Natural killer cell treated with Interleukin-12 subunit alpha and Interleukin-12 subunit beta and Interleukin-15 and Interleukin-18, amount 100 ng/mL, for 72 hours (primary cell): ENCODE results near the gene UTF1. TPM values are rescaled to one million over a fixed set of nuclear protein-coding genes. Genes with fewer than 3 reads are reported as not detected.

Experiments
- ATAC-seq, 2 donors: fragments of 150-1000 bp; cut with Tn5 transposase in 1 of 2; sonication (Bioruptor Pico), chemical (Tn5 transposase) in 1 of 2; 2 replicates each; pipeline ENCODE4 v1.10.0; 2021
- DNase-seq: peaks from one replicate; pipeline ENCODE4 v3.0.0; 2022; ENCODE audit warnings: low spot score
- H3K27ac Mint-ChIP-seq, 2 donors: 1 replicate in 1 of 2; 2 replicates in 1 of 2; pipeline ENCODE4 v1.8.0; 2022; ENCODE audit warnings: mixed read lengths in 2 of 2, mild to moderate bottlenecking in 1 of 2, moderate library complexity in 1 of 2
- H3K27me3 Mint-ChIP-seq, 2 donors: 1 replicate in 1 of 2; 2 replicates in 1 of 2; pipeline ENCODE4 v1.8.0; 2022; ENCODE audit warnings: mixed read lengths in 2 of 2
- H3K36me3 Mint-ChIP-seq: one replicate; pipeline ENCODE4 v1.8.0; 2022; ENCODE audit warnings: mixed read lengths
- H3K4me1 Mint-ChIP-seq, 2 donors: 1 replicate in 1 of 2; 2 replicates in 1 of 2; pipeline ENCODE4 v1.8.0; 2022; ENCODE audit warnings: low read depth in 2 of 2, mixed read lengths in 2 of 2, mild to moderate bottlenecking in 1 of 2
- H3K4me3 Mint-ChIP-seq: one replicate; pipeline ENCODE4 v1.8.0; 2022; ENCODE audit warnings: mixed read lengths
- H3K9me3 Mint-ChIP-seq: 2 replicates; pipeline ENCODE4 v1.8.0; 2022; ENCODE audit warnings: mixed read lengths
- total RNA-seq, 2 donors: library from RNA; stranded (reverse); gene quantifications; one replicate each; pipeline ENCODE4 v1.2.3, GENCODE V29; 2022

The UTF1 gene, protein sequence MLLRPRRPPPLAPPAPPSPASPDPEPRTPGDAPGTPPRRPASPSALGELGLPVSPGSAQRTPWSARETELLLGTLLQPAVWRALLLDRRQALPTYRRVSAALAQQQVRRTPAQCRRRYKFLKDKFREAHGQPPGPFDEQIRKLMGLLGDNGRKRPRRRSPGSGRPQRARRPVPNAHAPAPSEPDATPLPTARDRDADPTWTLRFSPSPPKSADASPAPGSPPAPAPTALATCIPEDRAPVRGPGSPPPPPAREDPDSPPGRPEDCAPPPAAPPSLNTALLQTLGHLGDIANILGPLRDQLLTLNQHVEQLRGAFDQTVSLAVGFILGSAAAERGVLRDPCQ
- total RNA-seq, result not detected

DNA sequence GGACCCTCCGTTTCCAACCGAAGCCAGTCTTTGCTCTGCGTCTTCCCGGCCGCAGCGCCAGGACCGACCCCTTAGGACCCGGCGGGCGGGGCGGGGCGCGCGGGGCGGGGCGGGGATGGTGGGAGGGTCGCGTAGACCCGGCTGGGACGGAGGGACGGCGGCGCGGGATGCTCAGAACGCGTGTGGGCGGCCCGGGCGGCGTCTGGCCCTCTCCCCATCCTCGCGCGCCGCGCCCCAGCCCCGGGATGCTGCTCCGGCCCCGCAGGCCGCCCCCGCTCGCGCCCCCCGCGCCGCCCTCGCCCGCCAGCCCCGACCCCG, at the start of gene UTF1:
UTF1 (plus strand) TSS at position 174 of the 318 bp plus-strand sequence; CDS start at position 246, 72 bp downstream.
- ATAC-seq, result no peak
- no peak within 1 kb of the TSS for H3K27ac Mint-ChIP-seq
- DNase-seq, result no peak
- no peaks in the 10 kb centered on the region for H3K36me3 Mint-ChIP-seq
- H3K27me3 Mint-ChIP-seq, result peaks cover 15 to 33% of the 10 kb centered on the region in 2 donors
- peaks cover 0 to 9% of the 10 kb centered on the region in 2 donors for H3K4me1 Mint-ChIP-seq
- H3K9me3 Mint-ChIP-seq, result no peaks in the 10 kb centered on the region
- peak within 1 kb of the TSS; percentile 8 for H3K4me3 Mint-ChIP-seq

DNA sequence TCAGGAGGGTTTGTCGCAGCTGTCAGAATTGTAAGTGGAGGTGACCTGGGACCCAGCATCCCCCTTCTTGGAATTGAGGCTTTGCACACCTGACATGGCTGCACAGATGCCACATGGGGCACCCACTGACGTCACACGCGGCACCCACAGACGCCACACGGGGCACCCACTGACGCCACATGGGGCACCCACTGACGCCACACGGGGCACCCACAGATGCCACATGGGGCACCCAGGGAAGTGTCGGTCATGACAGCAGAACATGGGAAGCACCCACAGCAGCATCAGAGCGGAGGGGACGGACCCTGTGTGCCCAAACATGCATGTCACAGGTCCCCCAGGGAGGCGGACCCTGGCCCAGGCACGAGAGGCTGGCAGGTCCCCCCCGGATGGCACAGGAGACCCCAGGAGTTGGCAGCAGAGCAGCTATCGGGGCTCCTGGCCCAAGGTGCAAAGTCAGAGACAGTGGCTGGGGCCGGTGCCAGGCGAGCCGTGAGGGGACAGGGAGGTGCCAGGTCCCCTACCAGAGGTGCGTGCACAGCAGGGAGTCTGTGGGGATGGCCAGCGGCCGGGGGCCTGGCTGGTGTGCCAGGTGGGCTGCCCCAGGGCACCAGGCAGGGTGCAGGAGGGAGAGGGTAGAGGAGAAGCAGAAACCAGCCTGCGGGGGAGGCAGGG, 48.9 kb upstream of the UTF1 start:
- H3K9me3 Mint-ChIP-seq, result peaks cover 16% of the 10 kb centered on the region
- peaks cover 12 to 15% of the 10 kb centered on the region in 2 donors for H3K4me1 Mint-ChIP-seq
- ATAC-seq, result no peak
- H3K27ac Mint-ChIP-seq, result no peak overlapping the region
- no peak overlapping the region for H3K4me3 Mint-ChIP-seq
- no peaks in the 10 kb centered on the region for H3K27me3 Mint-ChIP-seq
- DNase-seq, result no peak
- H3K36me3 Mint-ChIP-seq, result no peaks in the 10 kb centered on the region

DNA sequence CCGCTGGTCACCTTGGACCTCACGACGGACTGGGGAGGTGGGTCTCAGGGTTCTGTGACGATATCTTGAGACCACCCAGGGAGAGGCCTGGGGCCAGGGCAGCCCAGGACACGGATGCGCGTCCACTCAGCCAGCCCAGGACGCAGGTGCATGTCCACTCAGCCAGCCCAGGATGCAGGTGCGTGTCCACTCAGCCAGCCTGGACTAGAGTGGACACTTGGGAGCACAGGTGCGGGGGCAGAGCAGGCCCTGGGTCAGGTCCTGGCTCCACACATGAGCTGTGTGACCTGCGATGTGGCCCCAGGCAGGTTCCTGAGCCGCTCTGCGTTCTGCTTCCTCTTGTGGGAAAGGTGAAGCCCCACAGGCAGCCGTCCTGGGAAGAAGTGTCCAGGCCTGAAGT, 47.8 kb upstream of the UTF1 start:
- DNase-seq (no peak), ATAC-seq (peak in 1 of 2 donors; percentile 34)
- Mint-ChIP-seq H3K4me3 (no peak overlapping the region), H3K27ac (no peak overlapping the region), H3K27me3 (no peaks in the 10 kb centered on the region), H3K9me3 (peaks cover 12% of the 10 kb centered on the region), H3K4me1 (peaks cover 9 to 13% of the 10 kb centered on the region in 2 donors), H3K36me3 (no peaks in the 10 kb centered on the region)

DNA sequence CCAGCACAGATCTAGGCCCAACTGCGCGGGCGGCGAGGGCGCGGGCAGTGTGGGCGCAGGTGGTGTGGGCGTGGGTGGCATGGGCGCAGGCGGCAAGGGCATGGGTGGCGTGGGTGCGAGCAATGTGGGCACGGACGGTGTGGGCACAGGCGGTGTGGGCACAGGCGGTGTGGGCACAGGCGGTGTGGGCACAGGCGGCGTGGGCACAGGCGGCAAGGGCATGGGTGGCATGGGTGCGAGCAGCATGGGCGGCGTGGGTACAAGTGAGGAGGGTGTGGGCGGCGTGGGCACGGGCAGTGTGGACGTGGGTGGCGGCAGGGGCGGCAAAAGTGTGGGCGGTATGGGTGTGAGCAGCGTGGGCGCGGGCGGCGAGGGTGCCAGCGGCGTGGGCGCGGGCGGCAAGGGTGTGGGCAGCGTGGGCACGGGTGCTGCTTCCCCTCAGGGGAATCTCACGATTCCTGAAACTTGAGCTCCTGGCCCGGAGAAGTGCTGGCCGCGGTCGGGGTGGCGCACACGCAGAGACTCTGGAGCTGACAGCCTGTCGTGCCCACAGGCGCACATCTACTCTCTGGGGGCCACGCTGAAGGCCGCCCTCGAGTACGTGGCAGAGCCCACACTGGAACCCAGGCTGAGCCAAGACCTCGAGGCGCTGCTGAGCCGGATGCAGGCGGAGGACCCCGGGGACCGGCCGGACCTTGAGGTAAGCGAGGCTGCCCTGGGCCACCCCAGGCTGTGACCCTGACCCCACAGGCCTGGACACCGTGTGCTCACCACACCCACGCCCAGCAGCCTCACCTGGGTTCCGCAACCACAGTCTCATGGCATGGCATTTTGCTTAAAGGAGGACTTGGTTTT, 47.0 kb upstream of the UTF1 start:
- ATAC-seq (no peak), DNase-seq (no peak)
- H3K4me1 Mint-ChIP-seq, result peaks cover under 1 to 6% of the 10 kb centered on the region in 2 donors
- no peak overlapping the region for H3K27ac Mint-ChIP-seq
- peaks cover 4% of the 10 kb centered on the region for H3K9me3 Mint-ChIP-seq
- no peaks in the 10 kb centered on the region for H3K36me3 Mint-ChIP-seq
- H3K27me3 Mint-ChIP-seq, result no peaks in the 10 kb centered on the region
- H3K4me3 Mint-ChIP-seq, result no peak overlapping the region

DNA sequence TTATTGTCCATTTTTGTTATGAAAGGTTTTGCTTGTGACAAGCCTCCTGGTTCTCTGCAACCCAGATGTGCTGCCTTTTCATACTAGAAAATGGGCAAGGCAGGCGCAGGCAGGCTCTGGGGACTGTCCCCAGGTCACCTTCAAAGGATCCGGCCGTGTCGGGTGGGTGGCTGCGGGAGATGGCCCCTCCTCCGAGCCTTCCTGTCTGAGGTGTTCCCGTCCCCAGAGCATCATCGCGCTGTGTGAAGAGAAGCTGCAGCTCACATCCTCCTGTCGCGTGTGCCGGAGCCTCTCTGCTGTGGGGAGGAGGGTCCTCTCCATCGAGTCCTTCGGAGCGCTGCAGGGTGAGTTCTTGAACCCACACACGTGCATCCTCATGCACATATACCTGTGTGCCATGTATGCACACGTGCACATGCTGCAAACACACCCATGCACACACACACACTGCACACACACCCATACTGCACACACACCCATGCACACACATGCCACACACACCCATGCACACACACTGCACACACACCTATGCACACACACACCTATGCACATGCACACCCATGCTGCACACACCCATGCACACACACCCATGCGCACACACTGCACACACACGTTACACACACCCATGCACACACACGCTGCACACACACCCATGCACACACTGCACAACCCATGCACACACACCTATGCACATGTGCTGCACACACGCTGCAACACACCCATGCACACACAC, 46.2 kb upstream of the UTF1 start:
- no peaks in the 10 kb centered on the region for H3K27me3 Mint-ChIP-seq
- H3K4me1 Mint-ChIP-seq, result peaks cover 0 to 6% of the 10 kb centered on the region in 2 donors
- no peak overlapping the region for H3K4me3 Mint-ChIP-seq
- DNase-seq, result no peak
- ATAC-seq, result no peak
- no peak overlapping the region for H3K27ac Mint-ChIP-seq
- no peaks in the 10 kb centered on the region for H3K36me3 Mint-ChIP-seq
- peaks cover 4% of the 10 kb centered on the region for H3K9me3 Mint-ChIP-seq

DNA sequence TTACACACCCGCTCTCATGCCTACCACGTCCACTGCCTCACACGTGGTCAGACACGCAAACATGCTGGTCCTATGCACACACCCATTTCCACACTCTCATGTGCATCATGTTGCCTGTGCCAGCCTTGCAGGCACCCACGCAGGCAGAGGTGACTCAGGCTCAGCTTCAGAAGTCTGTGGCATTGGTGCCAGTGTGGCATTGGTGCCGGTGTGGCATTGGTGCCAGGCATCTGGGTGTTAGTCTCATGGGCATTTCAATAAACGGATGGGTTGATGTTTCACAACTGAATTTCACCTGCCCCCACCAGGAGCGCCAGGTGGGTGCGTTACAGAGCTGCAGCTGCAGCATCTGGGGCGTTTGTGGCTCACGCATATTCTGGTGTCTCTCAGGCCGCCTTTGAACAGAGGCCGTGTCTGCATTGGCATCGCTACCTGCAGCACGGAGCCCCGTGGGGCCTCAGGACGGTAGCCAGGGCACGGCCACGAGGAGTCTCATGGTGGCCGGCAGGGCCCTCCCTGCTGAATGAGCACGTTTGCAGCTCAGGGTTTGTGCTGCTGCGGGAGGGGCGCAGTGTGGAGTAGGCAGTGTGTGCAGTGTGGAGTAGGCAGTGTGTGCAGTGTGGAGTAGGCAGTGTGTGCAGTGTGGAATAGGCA, 45.3 kb upstream of the UTF1 start:
- ATAC-seq, result no peak
- Mint-ChIP-seq H3K27ac (no peak overlapping the region), H3K4me1 (peaks cover 0 to 6% of the 10 kb centered on the region in 2 donors)

DNA sequence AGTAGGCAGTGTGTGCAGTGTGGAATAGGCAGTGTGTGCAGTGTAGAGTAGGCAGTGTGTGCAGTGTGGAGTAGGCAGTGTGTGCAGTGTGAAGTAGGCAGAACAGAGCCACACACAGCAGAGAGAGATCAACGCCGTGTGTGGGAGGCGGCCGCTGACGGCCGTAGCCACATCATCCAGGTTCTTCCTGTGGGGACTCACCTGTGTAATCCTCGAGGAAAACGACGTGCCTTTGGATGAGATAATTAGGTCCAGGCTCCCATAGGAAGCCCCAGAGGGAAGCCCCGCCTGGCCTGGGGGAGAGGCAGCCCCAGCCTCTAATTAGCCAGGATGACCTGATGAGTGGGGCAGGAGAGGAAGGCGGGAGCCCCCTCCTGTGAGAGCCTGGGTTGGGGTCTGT, 44.6 kb upstream of the UTF1 start:
- no peak for ATAC-seq

More for the DNA sequence above, 45.3 kb upstream of the UTF1 start:
- no peak overlapping the region for H3K4me3 Mint-ChIP-seq
- no peak for DNase-seq
- no peaks in the 10 kb centered on the region for H3K27me3 Mint-ChIP-seq
- H3K9me3 Mint-ChIP-seq, result peaks cover 4% of the 10 kb centered on the region
- no peaks in the 10 kb centered on the region for H3K36me3 Mint-ChIP-seq

DNA sequence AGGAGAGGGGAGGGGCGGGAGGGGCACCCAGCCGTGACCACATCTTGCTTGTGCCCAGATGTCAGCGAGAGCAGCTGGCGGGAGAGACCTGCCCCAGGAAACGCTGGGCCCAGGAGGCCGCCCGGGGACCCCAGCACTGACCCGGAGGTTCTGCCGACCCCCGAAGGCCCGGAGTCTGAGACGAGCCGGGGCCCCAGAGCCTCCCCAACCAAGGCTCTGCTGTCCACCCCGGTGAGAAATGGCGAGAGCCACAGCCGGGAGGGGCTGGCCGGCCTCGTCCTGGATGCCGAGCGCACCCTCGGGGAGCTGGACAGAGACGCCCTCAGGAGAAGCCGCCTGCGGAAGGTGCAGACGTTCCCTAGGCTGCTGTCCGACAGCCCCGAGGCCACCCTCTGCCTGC, 44.1 kb upstream of the UTF1 start:
- H3K36me3 Mint-ChIP-seq, result no peaks in the 10 kb centered on the region
- no peak overlapping the region for H3K4me3 Mint-ChIP-seq
- DNase-seq (no peak), ATAC-seq (no peak)
- H3K27ac Mint-ChIP-seq, result no peak overlapping the region
- H3K4me1 Mint-ChIP-seq, result peaks cover 0 to 6% of the 10 kb centered on the region in 2 donors
- H3K27me3 Mint-ChIP-seq, result no peaks in the 10 kb centered on the region
- peaks cover 4% of the 10 kb centered on the region for H3K9me3 Mint-ChIP-seq

More for the DNA sequence above, 44.6 kb upstream of the UTF1 start:
- Mint-ChIP-seq H3K27ac (no peak overlapping the region), H3K9me3 (peaks cover 4% of the 10 kb centered on the region), H3K4me3 (no peak overlapping the region), H3K36me3 (no peaks in the 10 kb centered on the region), H3K4me1 (peaks cover 0 to 6% of the 10 kb centered on the region in 2 donors), H3K27me3 (no peaks in the 10 kb centered on the region)
- no peak for DNase-seq

DNA sequence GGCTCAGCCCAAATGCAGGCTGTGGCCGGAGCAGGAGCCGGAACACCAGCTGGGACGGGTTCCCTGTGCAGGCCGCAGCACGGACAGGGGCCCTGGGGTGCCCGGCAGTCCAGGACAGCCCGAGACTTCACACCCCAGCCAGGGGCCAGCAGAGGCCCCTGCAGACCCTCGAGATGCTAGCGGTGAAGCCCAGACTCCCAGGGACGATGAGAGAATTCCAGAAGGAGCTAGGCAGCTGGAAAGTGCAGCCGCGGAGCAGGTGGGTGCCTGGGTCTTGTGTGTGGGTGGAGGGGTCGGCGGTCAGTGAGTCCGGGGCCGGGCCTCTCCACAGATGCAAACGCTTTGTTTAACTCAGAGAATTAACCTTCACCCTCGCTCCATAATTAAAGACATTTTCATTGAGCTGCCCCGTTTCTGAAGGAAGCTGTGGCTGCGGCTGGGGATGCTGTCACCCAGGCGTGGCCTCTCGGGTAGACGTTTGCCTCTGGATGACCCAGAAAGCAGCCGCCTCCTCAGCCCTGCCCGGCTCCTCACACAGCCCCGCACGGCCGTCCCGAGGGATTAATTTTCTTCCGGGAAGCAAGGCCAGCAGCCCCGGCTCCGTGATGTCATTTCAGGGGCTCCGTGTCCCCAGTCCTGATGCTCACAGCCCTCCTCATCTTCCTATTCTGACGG, 43.5 kb upstream of the UTF1 start:
- Mint-ChIP-seq H3K27ac (no peak overlapping the region), H3K36me3 (no peaks in the 10 kb centered on the region), H3K27me3 (no peaks in the 10 kb centered on the region), H3K4me3 (no peak overlapping the region), H3K4me1 (peaks cover 0 to 6% of the 10 kb centered on the region in 2 donors), H3K9me3 (peaks cover 4% of the 10 kb centered on the region)
- no peak for DNase-seq
- ATAC-seq, result no peak

DNA sequence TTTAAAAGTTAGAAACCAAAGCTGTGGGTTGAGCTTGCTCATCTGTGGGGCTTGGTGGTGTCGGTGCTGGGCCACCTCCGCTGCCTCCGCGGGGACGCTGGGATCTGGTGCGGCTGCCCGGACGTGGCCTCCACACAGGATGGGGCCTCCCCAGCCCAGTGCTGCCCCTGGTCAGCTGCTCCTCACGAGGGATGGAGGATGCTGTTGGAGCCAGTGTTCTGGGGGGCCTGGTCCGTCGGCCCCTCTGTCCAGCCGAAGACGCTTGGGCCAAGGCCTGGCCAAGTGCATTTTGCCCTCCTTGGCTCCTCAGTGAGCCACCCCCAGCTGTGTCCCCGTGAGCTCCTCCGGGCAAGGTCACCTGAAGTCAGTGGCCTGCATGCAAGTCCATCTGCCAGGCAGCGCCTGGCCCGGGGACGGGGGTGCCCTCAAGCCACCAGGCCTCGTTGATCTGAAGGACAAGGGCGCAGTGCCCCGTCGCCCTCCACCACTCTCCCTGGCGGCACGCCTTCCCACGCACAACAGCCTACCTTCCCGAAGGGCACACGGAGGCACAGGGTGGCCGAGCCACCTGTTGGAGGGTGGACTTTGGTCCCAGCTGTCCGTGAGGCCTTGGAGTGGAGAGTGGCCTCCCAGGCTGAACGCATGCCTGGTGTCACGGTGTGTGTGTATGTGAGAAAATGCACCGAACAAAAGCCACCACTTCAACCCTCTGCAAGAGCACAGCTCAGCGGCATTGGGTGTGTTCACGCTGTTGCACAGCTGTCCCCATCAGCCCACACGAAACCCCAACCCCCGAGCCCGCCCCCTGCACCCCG, 42.7 kb upstream of the UTF1 start:
- H3K27me3 Mint-ChIP-seq, result peaks cover 3 to 6% of the 10 kb centered on the region in 2 donors
- ATAC-seq (no peak), DNase-seq (peak; percentile 55)
- H3K9me3 Mint-ChIP-seq, result peaks cover 7% of the 10 kb centered on the region
- peaks cover 5% of the 10 kb centered on the region for H3K36me3 Mint-ChIP-seq
- H3K27ac Mint-ChIP-seq, result no peak overlapping the region
- H3K4me1 Mint-ChIP-seq, result peaks cover 0 to 6% of the 10 kb centered on the region in 2 donors
- H3K4me3 Mint-ChIP-seq, result no peak overlapping the region

DNA sequence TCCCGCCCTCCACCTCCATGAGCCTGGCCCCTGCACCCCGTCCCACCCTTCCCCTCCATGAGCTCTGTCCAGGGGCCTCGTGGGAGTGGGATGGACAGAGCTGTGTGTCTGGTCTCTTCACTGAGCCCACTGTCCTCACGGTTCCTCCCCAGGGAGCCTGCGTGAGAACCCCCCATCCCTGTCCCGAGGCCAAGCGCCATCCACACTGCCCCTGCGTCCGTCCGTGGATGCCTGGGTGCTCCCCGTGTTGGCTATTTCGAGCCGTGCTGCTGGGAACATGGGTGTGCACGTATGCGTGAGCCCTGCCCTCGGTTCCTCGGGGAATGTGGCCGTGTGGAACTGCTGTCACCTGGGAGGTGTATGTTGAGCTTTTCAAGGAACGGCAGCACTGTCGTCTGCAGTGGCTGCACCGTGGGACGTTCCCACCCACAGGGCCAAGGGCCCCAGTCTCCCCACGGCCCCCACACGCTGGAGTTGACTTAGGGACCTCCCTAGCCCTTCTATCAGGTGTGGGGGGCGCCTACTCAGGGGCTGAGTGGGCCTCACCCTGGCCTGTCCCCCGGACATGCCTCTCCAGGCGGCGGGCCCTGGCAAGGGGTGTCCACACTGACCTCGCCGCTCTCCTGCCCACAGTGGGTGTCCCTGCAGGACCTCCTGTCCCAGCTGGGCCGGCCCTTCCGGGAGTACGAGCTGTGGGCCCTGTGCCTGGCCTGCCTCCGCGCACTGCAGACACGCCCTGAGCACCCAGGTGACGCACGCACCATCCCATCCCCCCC, 41.9 kb upstream of the UTF1 start:
- Mint-ChIP-seq H3K36me3 (peaks cover 5% of the 10 kb centered on the region), H3K4me3 (no peak overlapping the region), H3K27me3 (peaks cover 7 to 12% of the 10 kb centered on the region in 2 donors), H3K4me1 (peaks cover 0 to 6% of the 10 kb centered on the region in 2 donors), H3K27ac (no peak overlapping the region), H3K9me3 (peaks cover 7% of the 10 kb centered on the region)
- no peak for DNase-seq
- peak in 1 of 2 donors; percentile 5 for ATAC-seq
